GM21381 (cell line): ENCODE data around the gene SYT7.

ENCODE experiments used
- ATAC-seq: cut with Tn5 transposase; IDR thresholded peaks from one replicate; pipeline ENCODE4 v1.9.1; 2021; ENCODE audit warnings: mild to moderate bottlenecking, moderate library complexity; ENCODE audit not compliant: unreplicated experiment

Gene SYT7

GRCh38 chr11:61522881-61523280 is 58.0 kb downstream of the SYT7 start:
- ATAC-seq: no peak

GRCh38 chr11:61518032-61518795 is 62.7 kb downstream of the SYT7 start:
- no peak for ATAC-seq

- ATAC-seq: no peak
Observed at GRCh38 chr11:61516675-61517572, 64.0 kb downstream of the SYT7 start.

- ATAC-seq: no peak
Observed at GRCh38 chr11:61516191-61516590, 64.7 kb downstream of the SYT7 start.

GRCh38 chr11:61515686-61516085 is 65.2 kb downstream of the SYT7 start:
- no peak for ATAC-seq

- no peak for ATAC-seq
Observed at GRCh38 chr11:61514050-61514917, 66.6 kb downstream of the SYT7 start.

GRCh38 chr11:61513143-61513765 is 67.6 kb downstream of the SYT7 start:
- no peak for ATAC-seq

GRCh38 chr11:61512435-61512834 is 68.4 kb downstream of the SYT7 start:
- no peak for ATAC-seq

GRCh38 chr11:61511383-61511782 is 69.5 kb downstream of the SYT7 start:
- no peak for ATAC-seq

- ATAC-seq: no peak
Observed at GRCh38 chr11:61510974-61511373, 69.9 kb downstream of the SYT7 start.

- no peak for ATAC-seq
Observed at GRCh38 chr11:61510166-61510919, 70.5 kb downstream of the SYT7 start.

GRCh38 chr11:61509043-61510029 is 71.5 kb downstream of the SYT7 start:
- no peak for ATAC-seq

- no peak for ATAC-seq
Observed at GRCh38 chr11:61507962-61508861, 72.7 kb downstream of the SYT7 start, which contains the start of gene LRRC10B. Gene LRRC10B, plus strand, starts transcription at chr11:61508749. Its CDS starts 250 bp downstream, at chr11:61508999.

- ATAC-seq: no peak
Observed at GRCh38 chr11:61507012-61507768, 73.7 kb downstream of the SYT7 start.

GRCh38 chr11:61505640-61506155 is 75.2 kb downstream of the SYT7 start:
- no peak for ATAC-seq

GRCh38 chr11:61505106-61505505 is 75.8 kb downstream of the SYT7 start:
- no peak for ATAC-seq
